ENCODE measurements around the gene KIF26B. TPM values are rescaled to one million over a fixed set of nuclear protein-coding genes. Genes with fewer than 3 reads are reported as not detected.

The KIF26B gene
- total RNA-seq, 1 experiment from 2014 or later = 1.2 TPM

- TF ChIP-seq ELF4 (CRISPR knock-in tag; IDR thresholded peaks at IDR 0.05; ENCODE audit: low read depth) (no peak), JUN (CRISPR knock-in tag; IDR thresholded peaks at IDR 0.05) (no peak), USF2 (CRISPR knock-in tag; IDR thresholded peaks at IDR 0.05) (no peak), FOXP4 (CRISPR knock-in tag; IDR thresholded peaks at IDR 0.05) (no peak), ZMAT4 (CRISPR knock-in tag; IDR thresholded peaks at IDR 0.05) (no peak), JAZF1 (CRISPR knock-in tag; IDR thresholded peaks at IDR 0.05) (no peak), IRF1 (CRISPR knock-in tag; IDR thresholded peaks at IDR 0.05) (no peak), CBFB (CRISPR knock-in tag; IDR thresholded peaks at IDR 0.05; ENCODE audit: low read depth) (no peak), FOXK1 (CRISPR knock-in tag; IDR thresholded peaks at IDR 0.05) (no peak), TP53 (CRISPR knock-in tag; IDR thresholded peaks at IDR 0.05) (no peak), TEAD1 (CRISPR knock-in tag; IDR thresholded peaks at IDR 0.05) (no peak), HMGA2 (CRISPR knock-in tag; IDR thresholded peaks at IDR 0.05) (no peak), NFYB (CRISPR knock-in tag; conservative IDR thresholded peaks at IDR 0.05; ENCODE audit: low read depth) (no peak), SOX15 (CRISPR knock-in tag; IDR thresholded peaks at IDR 0.05) (no peak), NR3C1 (CRISPR knock-in tag; conservative IDR thresholded peaks at IDR 0.05; ENCODE audit: low read depth) (no peak), GRHL2 (CRISPR knock-in tag; IDR thresholded peaks at IDR 0.05; ENCODE audit: insufficient replicate concordance, severe bottlenecking) (no peak)
- ChIA-PET POLR2A (no interaction called here), CTCF (no interaction called here)
- no peaks in the 10 kb centered on the region for H3K27me3 Mint-ChIP-seq (ENCODE audit: low read depth)
- DNase-seq (ENCODE audit: low spot score) (no peak), ATAC-seq (no peak)
- no peaks in the 10 kb centered on the region for H3K36me3 Mint-ChIP-seq
- no peak overlapping the region for H3K4me3 Mint-ChIP-seq
- no peak overlapping the region for H3K27ac Mint-ChIP-seq
- peaks cover 4% of the 10 kb centered on the region; the same call in 1 of the 2 replicates for H3K4me1 Mint-ChIP-seq
- H3K9me3 Mint-ChIP-seq = no peaks in the 10 kb centered on the region
These were observed 460.2 kb downstream of the KIF26B start for GRCh38 chr1:245615001-245615400.

GRCh38 chr1:245621589-245621988 lies 466.8 kb downstream of the KIF26B start:
- ATAC-seq (no peak), DNase-seq (ENCODE audit: low spot score) (no peak)
- no peaks in the 10 kb centered on the region for H3K9me3 Mint-ChIP-seq
- peaks cover 6% of the 10 kb centered on the region for H3K4me1 Mint-ChIP-seq
- ChIA-PET POLR2A (no interaction called here), CTCF (no interaction called here)
- H3K27me3 Mint-ChIP-seq (ENCODE audit: low read depth) = no peaks in the 10 kb centered on the region
- no peak overlapping the region for H3K4me3 Mint-ChIP-seq
- no peak overlapping the region for H3K27ac Mint-ChIP-seq
- no peaks in the 10 kb centered on the region for H3K36me3 Mint-ChIP-seq
- TF ChIP-seq GTF2I (CRISPR knock-in tag; conservative IDR thresholded peaks at IDR 0.05) (no peak), ZNF121 (CRISPR knock-in tag; IDR thresholded peaks at IDR 0.05) (no peak), ZNF396 (CRISPR knock-in tag; IDR thresholded peaks at IDR 0.05; ENCODE audit: borderline replicate concordance) (no peak), FOXK1 (CRISPR knock-in tag; IDR thresholded peaks at IDR 0.05) (no peak), MAX (CRISPR knock-in tag; IDR thresholded peaks at IDR 0.05) (no peak), NR2C2 (CRISPR knock-in tag; IDR thresholded peaks at IDR 0.05) (no peak), CBFB (CRISPR knock-in tag; IDR thresholded peaks at IDR 0.05; ENCODE audit: low read depth) (no peak), E2F5 (CRISPR knock-in tag; IDR thresholded peaks at IDR 0.05) (no peak), GRHL2 (CRISPR knock-in tag; IDR thresholded peaks at IDR 0.05; ENCODE audit: insufficient replicate concordance, severe bottlenecking) (no peak), ZSCAN18 (CRISPR knock-in tag; IDR thresholded peaks at IDR 0.05) (no peak), ETV6 (CRISPR knock-in tag; IDR thresholded peaks at IDR 0.05) (no peak), ZNF138 (CRISPR knock-in tag; conservative IDR thresholded peaks at IDR 0.05) (no peak), ATF2 (CRISPR knock-in tag; IDR thresholded peaks at IDR 0.05; ENCODE audit: borderline replicate concordance, low read depth) (no peak), IRF1 (CRISPR knock-in tag; IDR thresholded peaks at IDR 0.05) (no peak)
